Stimulated activated memory B cell treated with anti-CD40 and anti-IgM and Interleukin-4, amounts not matched to agents 10 μg/mL and 1 μg/mL and 100 μg/mL, for 72 hours (primary cell): ENCODE results near the gene CGNL1.
A peak's percentile ranks its signal among the peaks of the same experiment; 100 is the strongest.

Source experiments
- ATAC-seq: fragments of 150-1000 bp; cut with Tn5 transposase; 2 replicates; pipeline ENCODE4 v1.10.0; 2021
- H3K27ac Mint-ChIP-seq: one replicate; pipeline ENCODE4 v1.8.0; 2022; ENCODE audit warnings: mild to moderate bottlenecking, mixed read lengths
- H3K27me3 Mint-ChIP-seq: one replicate; pipeline ENCODE4 v1.8.0; 2022; ENCODE audit warnings: mixed read lengths
- H3K36me3 Mint-ChIP-seq: one replicate; pipeline ENCODE4 v1.8.0; 2022; ENCODE audit warnings: mixed read lengths
- H3K4me1 Mint-ChIP-seq: one replicate; pipeline ENCODE4 v1.8.0; 2022; ENCODE audit warnings: mixed read lengths
- H3K4me3 Mint-ChIP-seq: one replicate; pipeline ENCODE4 v1.8.0; 2022; ENCODE audit warnings: mild to moderate bottlenecking, moderate library complexity, mixed read lengths
- H3K9me3 Mint-ChIP-seq: one replicate; pipeline ENCODE4 v1.8.0; 2022; ENCODE audit warnings: mixed read lengths

Gene CGNL1

DNA sequence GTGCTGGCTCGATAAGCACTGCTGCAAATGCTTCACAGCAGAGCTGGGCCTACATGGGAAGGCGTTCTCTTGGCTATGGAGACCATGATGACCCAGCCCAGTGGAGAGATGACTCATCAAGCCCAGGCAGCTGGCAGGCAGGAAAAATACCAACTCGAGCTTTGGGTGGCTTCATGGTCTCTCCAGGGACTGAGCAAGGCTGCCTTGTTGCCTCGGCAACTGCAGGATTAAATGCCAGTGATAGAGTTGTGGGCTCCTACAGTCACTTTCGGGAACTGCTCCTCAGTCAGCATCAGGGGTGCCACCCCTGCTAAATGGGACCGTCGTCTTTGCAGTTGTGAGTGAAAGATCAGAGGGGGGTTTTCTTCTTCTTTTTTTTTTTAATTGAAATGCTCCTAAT lies 160.8 kb downstream of the CGNL1 start:
- H3K27me3 Mint-ChIP-seq = peaks cover 24% of the 10 kb centered on the region
- no peak overlapping the region for H3K27ac Mint-ChIP-seq
- no peak for ATAC-seq
- H3K4me1 Mint-ChIP-seq = peaks cover 8% of the 10 kb centered on the region
- peaks cover 19% of the 10 kb centered on the region for H3K36me3 Mint-ChIP-seq
- H3K4me3 Mint-ChIP-seq = no peak overlapping the region
- peaks cover 23% of the 10 kb centered on the region for H3K9me3 Mint-ChIP-seq

DNA sequence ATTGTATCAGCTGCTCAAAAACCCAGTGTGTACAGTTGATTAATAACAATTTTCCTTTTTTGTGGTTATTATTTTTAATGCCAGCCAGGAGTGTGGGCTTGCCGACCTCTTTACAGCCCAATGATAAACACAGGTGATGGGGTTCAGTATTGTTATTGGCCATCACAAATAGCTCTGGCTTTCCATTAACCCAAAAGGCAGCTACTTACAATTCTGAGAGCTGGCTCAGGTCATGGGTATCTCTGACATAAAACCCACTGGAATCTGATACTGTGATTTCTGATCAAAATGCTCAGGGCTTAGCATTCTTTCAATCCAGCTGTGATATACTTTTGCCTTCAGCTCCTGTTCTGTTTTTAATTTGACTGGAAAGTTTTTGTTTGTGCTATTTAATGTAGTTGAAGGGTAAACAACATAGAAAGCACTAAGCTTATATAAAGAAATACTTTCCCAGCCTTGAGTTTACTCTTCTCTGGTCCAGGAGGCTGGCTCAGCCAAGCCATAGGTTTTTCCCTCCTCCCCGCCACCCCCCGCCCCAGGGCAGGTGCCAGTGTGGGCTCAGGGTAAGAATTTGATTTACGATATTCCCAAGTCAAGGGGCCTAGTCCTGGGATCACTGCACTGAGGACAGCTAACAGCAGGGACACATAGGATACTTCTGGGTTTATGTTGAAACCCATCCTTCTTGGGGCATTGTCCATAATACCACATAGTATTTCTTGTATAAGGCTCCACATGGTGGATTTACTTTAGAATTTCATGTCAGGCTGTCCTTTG lies 161.4 kb downstream of the CGNL1 start:
- Mint-ChIP-seq H3K36me3 (peaks cover 19% of the 10 kb centered on the region), H3K27me3 (peaks cover 28% of the 10 kb centered on the region), H3K4me1 (peaks cover 8% of the 10 kb centered on the region), H3K9me3 (peaks cover 23% of the 10 kb centered on the region), H3K4me3 (no peak overlapping the region), H3K27ac (no peak overlapping the region)
- no peak for ATAC-seq

DNA sequence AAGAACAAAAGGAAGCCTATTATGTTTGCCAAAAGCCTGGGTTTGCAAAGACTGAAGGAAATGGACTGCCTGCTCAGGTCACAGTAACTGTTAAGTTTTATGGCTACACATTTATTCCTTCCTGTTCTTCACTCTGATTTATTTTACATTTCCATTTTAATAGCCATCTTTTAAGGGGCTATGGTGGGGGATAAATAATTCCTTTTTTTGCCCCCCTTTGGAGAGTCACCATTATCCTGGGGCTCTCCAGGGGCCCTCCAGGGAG lies 161.9 kb downstream of the CGNL1 start:
- H3K4me3 Mint-ChIP-seq = no peak overlapping the region
- H3K27me3 Mint-ChIP-seq = peaks cover 28% of the 10 kb centered on the region
- peaks cover 19% of the 10 kb centered on the region for H3K36me3 Mint-ChIP-seq
- H3K27ac Mint-ChIP-seq = no peak overlapping the region
- ATAC-seq = no peak
- H3K4me1 Mint-ChIP-seq = peaks cover 8% of the 10 kb centered on the region
- H3K9me3 Mint-ChIP-seq = peaks cover 23% of the 10 kb centered on the region

DNA sequence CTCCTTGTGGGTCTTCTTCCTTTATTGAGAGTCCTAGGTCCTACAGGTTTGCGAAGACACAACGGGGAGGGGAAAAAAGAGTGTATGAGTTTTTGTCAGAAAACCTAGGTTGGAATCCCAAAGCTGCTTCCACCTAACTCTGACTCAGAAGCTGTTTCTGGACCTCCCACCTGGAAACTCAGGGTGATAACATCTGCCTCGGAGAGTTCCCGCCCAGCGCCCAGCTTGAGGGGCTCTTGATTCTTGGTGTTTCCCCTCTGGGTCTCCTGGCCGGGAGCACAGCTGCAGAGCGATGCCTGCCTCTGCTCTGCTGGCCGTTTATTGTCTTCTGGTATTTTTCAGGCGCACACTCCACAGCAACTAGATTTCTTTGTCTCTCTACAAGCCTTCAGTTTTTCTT lies 162.5 kb downstream of the CGNL1 start:
- no peak overlapping the region for H3K4me3 Mint-ChIP-seq
- H3K27me3 Mint-ChIP-seq = peaks cover 28% of the 10 kb centered on the region
- H3K9me3 Mint-ChIP-seq = peaks cover 23% of the 10 kb centered on the region
- H3K4me1 Mint-ChIP-seq = peaks cover 8% of the 10 kb centered on the region
- ATAC-seq = no peak
- H3K36me3 Mint-ChIP-seq = peaks cover 19% of the 10 kb centered on the region
- H3K27ac Mint-ChIP-seq = no peak overlapping the region

DNA sequence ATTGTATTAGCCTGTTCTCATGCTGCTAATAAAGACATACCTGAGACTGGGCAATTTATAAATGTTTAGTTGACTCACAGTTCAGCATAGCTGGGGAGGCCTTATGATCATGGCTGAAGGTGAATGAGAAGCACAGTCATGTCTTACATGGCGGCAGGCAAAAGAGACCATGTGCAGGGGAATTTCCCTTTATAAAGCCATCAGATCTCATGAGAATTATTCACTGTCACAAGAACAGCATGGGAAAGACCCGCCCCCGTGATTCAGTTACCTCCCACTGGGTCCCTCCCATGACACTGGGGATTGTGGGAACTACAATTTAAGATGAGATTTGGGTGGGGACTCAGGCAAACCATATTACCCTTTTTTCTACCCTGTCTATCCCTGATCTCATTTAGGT lies 163.9 kb downstream of the CGNL1 start:
- H3K4me3 Mint-ChIP-seq = no peak overlapping the region
- peak overlapping the region; percentile 62 for H3K27ac Mint-ChIP-seq
- peaks cover 22% of the 10 kb centered on the region for H3K9me3 Mint-ChIP-seq
- peaks cover 17% of the 10 kb centered on the region for H3K36me3 Mint-ChIP-seq
- peaks cover 28% of the 10 kb centered on the region for H3K27me3 Mint-ChIP-seq
- peaks cover 8% of the 10 kb centered on the region for H3K4me1 Mint-ChIP-seq
- no peak for ATAC-seq

DNA sequence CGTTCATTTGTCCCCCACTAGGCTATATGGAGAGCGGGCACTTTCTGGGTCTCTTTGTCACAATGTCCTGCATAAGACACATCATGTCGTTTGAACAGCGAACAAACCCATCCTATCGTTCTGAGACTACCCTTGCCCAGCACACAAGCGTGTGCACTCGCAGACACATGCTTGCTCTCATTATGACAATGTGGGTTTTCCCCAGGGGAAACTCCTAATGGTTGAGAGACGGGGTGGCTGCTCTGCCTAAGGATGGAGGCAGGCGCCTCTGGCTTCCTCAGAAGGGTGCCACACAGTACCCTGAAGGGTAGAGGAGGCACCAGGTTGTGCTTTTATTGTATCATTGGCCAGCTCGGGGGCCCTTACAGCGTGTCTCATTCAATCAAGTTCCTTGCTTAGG lies 164.4 kb downstream of the CGNL1 start:
- peaks cover 12% of the 10 kb centered on the region for H3K36me3 Mint-ChIP-seq
- peaks cover 8% of the 10 kb centered on the region for H3K4me1 Mint-ChIP-seq
- peaks cover 32% of the 10 kb centered on the region for H3K27me3 Mint-ChIP-seq
- peak overlapping the region; percentile 62 for H3K27ac Mint-ChIP-seq
- ATAC-seq = peak; percentile 83
- no peak overlapping the region for H3K4me3 Mint-ChIP-seq
- peaks cover 18% of the 10 kb centered on the region for H3K9me3 Mint-ChIP-seq

DNA sequence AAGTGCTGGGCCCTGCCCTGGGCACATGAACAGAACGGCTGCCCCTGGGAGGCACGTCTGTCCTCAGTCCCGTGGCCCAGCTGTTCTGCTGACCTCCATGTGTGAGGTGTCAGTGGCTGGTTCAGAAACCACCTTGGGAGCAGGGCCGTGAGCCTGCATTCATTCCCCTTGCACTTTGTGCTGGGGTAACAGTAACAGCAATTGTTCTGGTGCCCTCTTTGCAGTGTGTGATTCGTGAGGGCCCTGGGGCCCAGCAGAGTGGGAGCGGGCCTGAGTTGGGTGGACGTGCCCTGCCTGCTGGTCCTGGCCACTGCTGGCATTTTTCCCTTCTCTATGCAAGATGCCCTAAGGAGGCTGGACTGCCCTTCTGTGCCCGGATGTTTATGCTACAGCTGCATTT lies 165.0 kb downstream of the CGNL1 start:
- Mint-ChIP-seq H3K27me3 (peaks cover 37% of the 10 kb centered on the region), H3K4me3 (no peak overlapping the region), H3K9me3 (peaks cover 15% of the 10 kb centered on the region), H3K4me1 (peaks cover 8% of the 10 kb centered on the region), H3K36me3 (peaks cover 10% of the 10 kb centered on the region), H3K27ac (no peak overlapping the region)
- ATAC-seq = no peak

DNA sequence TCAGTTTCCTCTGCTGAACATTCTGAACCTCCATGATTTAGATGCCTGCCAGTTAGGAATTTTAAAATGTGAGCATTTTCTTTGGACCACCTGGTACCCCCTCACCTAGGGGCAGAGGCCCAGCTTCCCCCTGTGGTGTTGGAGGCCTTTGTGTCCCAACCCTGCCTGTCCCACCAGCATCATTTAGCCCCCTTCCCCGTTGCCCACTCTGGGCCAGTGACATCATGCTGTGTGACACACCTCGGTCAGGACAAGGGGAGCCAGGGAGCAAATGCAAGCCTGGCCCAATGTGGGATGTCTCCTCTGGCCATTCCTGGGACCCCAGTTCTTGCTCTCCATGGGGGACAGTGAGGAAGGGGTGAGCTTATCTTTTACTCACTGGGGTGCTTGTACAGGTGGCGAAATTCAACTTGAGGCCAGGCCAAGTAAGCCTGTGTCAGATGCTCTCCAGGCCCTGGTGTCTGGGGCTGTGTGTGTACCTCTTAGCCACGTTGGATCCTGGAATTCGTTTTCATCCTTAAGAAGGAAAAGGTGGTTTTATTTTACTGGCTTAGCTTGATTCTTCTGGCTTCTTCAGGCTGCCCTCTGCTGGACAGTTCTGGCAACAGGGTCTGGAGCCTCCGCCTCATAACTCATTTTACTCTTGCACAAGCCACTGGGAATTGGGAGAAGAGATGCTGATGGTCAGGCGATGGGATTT lies 165.7 kb downstream of the CGNL1 start:
- Mint-ChIP-seq H3K4me3 (no peak overlapping the region), H3K27ac (no peak overlapping the region)

DNA sequence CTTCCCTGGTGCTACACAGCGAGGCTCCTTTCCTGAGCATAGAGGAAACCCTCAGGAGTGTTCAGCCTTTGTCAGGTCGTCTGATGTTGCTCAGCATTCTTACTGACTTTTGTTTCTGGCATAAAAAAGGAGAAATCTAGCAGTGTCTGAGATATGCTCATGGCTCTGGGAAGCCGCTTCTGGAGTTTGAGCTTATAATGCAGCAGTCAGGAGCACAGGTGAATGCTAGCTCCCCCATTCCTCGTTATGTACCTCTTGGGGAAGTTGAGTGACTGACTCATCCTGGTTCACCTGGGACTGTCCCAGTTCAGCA lies 166.2 kb downstream of the CGNL1 start:
- H3K27ac Mint-ChIP-seq = no peak overlapping the region
- no peak overlapping the region for H3K4me3 Mint-ChIP-seq
- no peak for ATAC-seq

More for the DNA sequence above, 165.7 kb downstream of the CGNL1 start:
- ATAC-seq = no peak
- H3K9me3 Mint-ChIP-seq = peaks cover 15% of the 10 kb centered on the region
- H3K36me3 Mint-ChIP-seq = peaks cover 10% of the 10 kb centered on the region
- peaks cover 8% of the 10 kb centered on the region for H3K4me1 Mint-ChIP-seq
- peaks cover 41% of the 10 kb centered on the region for H3K27me3 Mint-ChIP-seq

DNA sequence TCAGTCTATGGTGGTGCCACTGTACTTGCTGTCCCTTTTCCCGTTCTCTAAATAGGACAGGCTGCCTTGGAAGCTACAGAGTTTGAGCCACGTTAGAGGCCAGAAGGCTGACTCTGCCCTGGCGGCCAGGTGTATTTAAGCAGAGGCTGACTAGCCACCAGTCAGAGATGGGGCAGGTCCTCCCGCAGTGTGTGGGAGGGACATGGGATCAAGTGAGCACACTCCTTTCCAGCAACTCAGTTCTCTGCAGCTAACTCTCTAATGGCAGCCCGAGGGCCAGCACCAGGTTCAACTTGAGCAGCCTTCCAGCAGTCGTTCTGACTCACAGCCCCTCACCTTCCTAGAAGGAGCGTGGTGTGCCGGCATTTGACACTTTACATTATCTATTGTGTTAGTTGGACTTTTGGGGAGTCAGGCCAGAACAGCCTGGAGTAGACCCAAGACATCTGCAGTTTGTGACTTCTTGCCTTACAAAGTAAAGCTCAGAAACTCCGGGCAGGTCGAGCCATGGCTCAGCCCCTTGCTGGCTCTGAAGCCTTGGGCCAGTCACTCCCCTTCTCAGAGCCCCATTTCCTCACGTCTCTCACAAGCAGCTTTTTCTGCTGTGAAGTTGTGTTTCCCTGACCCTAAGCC lies 168.7 kb downstream of the CGNL1 start:
- Mint-ChIP-seq H3K4me1 (peaks cover 8% of the 10 kb centered on the region), H3K36me3 (peaks cover 8% of the 10 kb centered on the region), H3K27me3 (peaks cover 27% of the 10 kb centered on the region), H3K27ac (no peak overlapping the region), H3K9me3 (peaks cover 7% of the 10 kb centered on the region), H3K4me3 (no peak overlapping the region)
- ATAC-seq = no peak

More for the DNA sequence above, 166.2 kb downstream of the CGNL1 start:
- peaks cover 10% of the 10 kb centered on the region for H3K36me3 Mint-ChIP-seq
- H3K4me1 Mint-ChIP-seq = peaks cover 8% of the 10 kb centered on the region
- peaks cover 41% of the 10 kb centered on the region for H3K27me3 Mint-ChIP-seq
- H3K9me3 Mint-ChIP-seq = peaks cover 15% of the 10 kb centered on the region

DNA sequence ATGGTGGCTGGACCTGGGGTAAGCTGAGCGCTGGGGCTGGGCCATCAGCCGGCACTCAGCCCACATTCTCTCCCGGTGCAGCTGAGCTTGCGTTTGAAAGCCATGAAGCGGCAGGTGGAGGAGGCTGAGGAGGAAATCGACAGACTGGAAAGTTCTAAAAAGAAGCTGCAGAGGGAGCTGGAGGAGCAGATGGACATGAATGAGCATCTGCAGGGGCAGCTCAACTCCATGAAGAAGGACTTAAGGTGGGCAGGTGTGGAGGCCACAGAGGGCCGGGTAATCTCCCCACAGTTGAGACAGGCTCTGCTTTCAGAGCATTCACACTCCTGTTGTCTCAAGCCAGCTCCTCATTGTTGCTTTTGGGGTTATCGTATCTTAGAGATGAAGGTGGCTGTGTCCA lies 169.7 kb downstream of the CGNL1 start:
- no peak overlapping the region for H3K27ac Mint-ChIP-seq
- H3K9me3 Mint-ChIP-seq = no peaks in the 10 kb centered on the region
- no peak for ATAC-seq
- H3K4me3 Mint-ChIP-seq = no peak overlapping the region
- H3K4me1 Mint-ChIP-seq = peaks cover 1% of the 10 kb centered on the region
- H3K27me3 Mint-ChIP-seq = peaks cover 21% of the 10 kb centered on the region
- no peaks in the 10 kb centered on the region for H3K36me3 Mint-ChIP-seq

DNA sequence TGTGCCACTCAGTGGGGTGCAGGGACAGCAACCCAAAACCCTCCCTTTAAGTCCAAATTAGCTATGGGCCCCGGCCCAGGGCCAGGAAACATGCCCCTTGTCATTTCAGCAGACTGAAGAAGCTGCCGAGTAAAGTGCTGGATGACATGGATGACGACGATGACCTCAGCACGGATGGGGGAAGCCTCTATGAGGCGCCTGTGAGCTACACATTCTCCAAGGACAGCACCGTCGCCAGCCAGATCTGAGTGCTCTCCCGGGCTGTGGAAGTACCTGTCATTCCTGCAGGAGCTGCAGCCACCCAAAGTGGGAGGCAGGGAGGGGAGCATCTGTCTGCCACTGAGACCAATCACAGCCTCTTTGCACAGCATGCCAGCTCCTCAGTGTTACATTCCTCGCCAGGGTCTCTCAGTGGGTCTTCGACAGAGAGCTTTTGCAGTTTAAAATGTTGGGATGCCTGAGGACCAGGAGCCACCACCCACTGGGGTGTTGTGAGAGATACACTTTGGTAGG lies 171.0 kb downstream of the CGNL1 start:
- Mint-ChIP-seq H3K27me3 (peaks cover 15% of the 10 kb centered on the region), H3K9me3 (no peaks in the 10 kb centered on the region), H3K4me1 (no peaks in the 10 kb centered on the region), H3K4me3 (no peak overlapping the region), H3K36me3 (no peaks in the 10 kb centered on the region), H3K27ac (no peak overlapping the region)
- ATAC-seq = no peak

DNA sequence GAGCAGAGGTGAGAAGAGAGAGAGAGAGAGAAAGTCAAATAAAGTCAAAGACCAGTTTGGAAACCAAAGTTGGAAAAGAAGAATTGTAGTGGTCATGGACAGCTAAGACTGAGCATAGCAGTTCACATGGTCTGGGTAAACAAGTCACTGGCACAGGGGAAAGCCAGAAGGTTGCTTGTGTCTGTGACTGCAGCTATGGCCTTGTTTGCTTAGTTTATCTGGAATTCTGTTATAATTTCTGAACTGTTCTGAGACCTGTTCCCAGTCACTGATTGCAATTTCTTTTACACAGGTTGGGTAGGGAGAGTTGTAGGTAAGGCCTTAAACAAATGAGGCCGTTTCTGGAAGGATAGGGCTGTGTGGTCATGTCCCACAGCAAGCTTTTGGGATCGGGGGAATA lies 172.0 kb downstream of the CGNL1 start:
- Mint-ChIP-seq H3K4me3 (no peak overlapping the region), H3K36me3 (no peaks in the 10 kb centered on the region), H3K27ac (no peak overlapping the region), H3K4me1 (no peaks in the 10 kb centered on the region), H3K9me3 (no peaks in the 10 kb centered on the region), H3K27me3 (peaks cover 14% of the 10 kb centered on the region)
- no peak for ATAC-seq

DNA sequence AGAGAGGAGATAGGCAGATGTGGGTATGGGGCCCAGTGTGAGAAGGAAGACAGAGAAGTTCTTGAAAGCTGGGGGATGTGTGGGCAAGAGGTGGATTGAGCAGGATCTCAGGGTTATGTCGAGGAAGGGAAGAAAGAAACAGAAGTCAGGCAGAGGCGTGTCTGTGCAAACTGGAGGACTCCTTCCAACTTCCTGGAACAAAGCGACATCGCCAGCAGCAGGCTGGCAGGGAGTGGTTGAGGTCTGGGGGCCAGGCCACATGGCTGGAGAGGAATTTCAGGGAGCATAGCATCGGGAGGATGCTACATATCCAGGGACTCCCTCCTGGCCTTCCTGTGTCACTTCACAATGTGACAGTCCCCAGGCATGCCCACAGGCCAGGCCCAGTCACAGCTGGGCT lies 172.5 kb downstream of the CGNL1 start:
- H3K4me1 Mint-ChIP-seq = no peaks in the 10 kb centered on the region
- H3K27me3 Mint-ChIP-seq = peaks cover 14% of the 10 kb centered on the region
- no peak overlapping the region for H3K27ac Mint-ChIP-seq
- H3K9me3 Mint-ChIP-seq = no peaks in the 10 kb centered on the region
- H3K4me3 Mint-ChIP-seq = no peak overlapping the region
- ATAC-seq = no peak
- no peaks in the 10 kb centered on the region for H3K36me3 Mint-ChIP-seq

DNA sequence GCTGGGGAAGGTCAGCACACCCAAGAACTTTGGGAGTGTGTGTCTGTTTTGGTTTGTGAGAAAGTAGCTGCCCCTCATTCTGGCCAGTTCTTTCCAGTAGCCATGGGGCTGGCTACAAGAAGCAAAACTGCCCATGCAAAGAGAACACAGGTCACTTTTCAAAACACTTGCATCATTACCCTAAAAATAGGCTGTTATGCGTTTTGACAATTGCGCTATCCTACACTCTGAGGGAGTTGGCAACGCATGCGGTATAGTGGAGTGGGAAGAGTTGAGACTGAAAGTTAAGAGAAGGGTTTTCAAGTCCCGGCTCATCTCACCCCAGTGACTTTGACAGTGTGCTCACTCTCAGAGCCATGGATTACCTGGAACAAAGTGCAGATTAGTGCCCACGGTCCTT lies 173.6 kb downstream of the CGNL1 start:
- no peak overlapping the region for H3K4me3 Mint-ChIP-seq
- no peak overlapping the region for H3K27ac Mint-ChIP-seq
- no peaks in the 10 kb centered on the region for H3K36me3 Mint-ChIP-seq
- H3K27me3 Mint-ChIP-seq = peaks cover 15% of the 10 kb centered on the region
- no peaks in the 10 kb centered on the region for H3K4me1 Mint-ChIP-seq
- H3K9me3 Mint-ChIP-seq = no peaks in the 10 kb centered on the region
- no peak for ATAC-seq

DNA sequence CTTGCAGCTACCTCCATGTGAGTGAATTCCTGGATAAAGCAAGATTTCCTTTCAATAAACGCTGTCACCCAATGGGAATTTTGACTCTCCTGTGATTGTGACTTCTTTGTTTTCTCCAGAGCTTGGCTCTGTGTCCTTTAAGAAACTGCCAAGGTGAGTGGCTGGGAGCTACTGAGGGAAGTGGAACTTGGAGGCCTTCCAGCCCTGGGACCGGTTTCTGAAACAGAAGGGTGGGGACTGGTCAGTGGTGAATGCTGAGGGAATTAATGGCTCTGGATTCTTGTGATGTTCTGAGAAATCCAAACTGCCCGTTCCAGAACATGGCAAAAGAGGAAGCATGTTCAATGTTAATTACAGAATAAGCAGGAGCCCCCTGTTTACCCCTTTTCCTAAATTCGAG lies 174.3 kb downstream of the CGNL1 start:
- no peak for ATAC-seq
- H3K27ac Mint-ChIP-seq = no peak overlapping the region
- no peaks in the 10 kb centered on the region for H3K4me1 Mint-ChIP-seq
- peaks cover 18% of the 10 kb centered on the region for H3K27me3 Mint-ChIP-seq
- H3K36me3 Mint-ChIP-seq = no peaks in the 10 kb centered on the region
- no peaks in the 10 kb centered on the region for H3K9me3 Mint-ChIP-seq
- H3K4me3 Mint-ChIP-seq = no peak overlapping the region
